ENCODE results near the gene BLACAT1.

- TF ChIP-seq POLR2AphosphoS5 (IDR thresholded peaks at IDR 0.05) (no peak), CTCF (IDR thresholded peaks at IDR 0.05) (no peak)
Observed at GRCh38 chr1:205500240-205501233, 44.7 kb upstream of the BLACAT1 start.
